ENCODE data around the gene BAIAP2L1.

BAIAP2L1 gene

DNA sequence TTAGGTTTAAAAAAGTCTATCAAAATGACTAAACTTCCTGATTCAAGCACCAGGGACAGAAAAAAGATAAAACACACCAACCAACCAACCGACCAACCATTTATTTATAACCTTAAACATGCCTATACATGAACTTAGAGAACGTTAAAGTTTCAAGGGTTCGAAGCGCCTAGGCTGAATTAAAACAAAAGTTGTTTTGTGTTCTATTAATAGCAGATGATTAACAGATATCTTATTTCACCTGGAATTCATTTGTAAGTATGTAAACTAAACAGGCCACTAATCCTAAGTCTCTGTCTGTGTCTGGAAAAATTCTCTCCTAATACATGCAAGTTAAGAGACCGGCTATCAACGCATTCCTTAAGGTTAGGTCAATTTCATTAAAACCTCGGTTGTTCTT lies 1.4 kb downstream of the BAIAP2L1 start:
- peaks cover 0 to 2% of the 10 kb centered on the region in 2 donors for H3K4me1 ChIP-seq (ENCODE audit: control insufficient read depth in 2 of 2, insufficient read depth in 1 of 2, low read depth in 1 of 2, low read length in 2 of 2)
- H3K18ac ChIP-seq (ENCODE audit: low read length): no peak overlapping the region
- no peak overlapping the region for H3K27ac ChIP-seq (replicated peaks; ENCODE audit: low read length)
- no peak overlapping the region for H4K91ac ChIP-seq (ENCODE audit: low read depth, low read length, poor library complexity)
- no peak for DNase-seq (ENCODE audit: low spot score)
- H3K14ac ChIP-seq (ENCODE audit: low read length): no peak overlapping the region
- no peaks in the 10 kb centered on the region for H3K36me3 ChIP-seq (replicated peaks in 1 of 2; ENCODE audit: control insufficient read depth in 2 of 2, insufficient read depth in 2 of 2, low read length in 2 of 2)
- no peak overlapping the region for H2AK5ac ChIP-seq (ENCODE audit: low read depth, low read length)
- no peak overlapping the region for H2AFZ ChIP-seq (ENCODE audit: low read length)
- WGBS, 2 donors (ENCODE audit: extremely low coverage in 2 of 2, insufficient read length in 2 of 2, insufficient replicate concordance in 1 of 2): no CpG with 5 or more reads among the region's 7 CpGs
- no peak overlapping the region for H2BK120ac ChIP-seq (ENCODE audit: low read depth, low read length)
- no peak overlapping the region for H2BK15ac ChIP-seq (ENCODE audit: low read length)
- no peak overlapping the region for H3K9ac ChIP-seq (ENCODE audit: low read depth, low read length, poor library complexity)
- no peak overlapping the region for H4K8ac ChIP-seq (ENCODE audit: low read depth, low read length)
- no peak overlapping the region for H3K23ac ChIP-seq (ENCODE audit: low read depth, low read length, poor library complexity)
- peaks cover 0 to 37% (median 0%) of the 10 kb centered on the region in 3 experiments for H3K27me3 ChIP-seq (ENCODE audit: control insufficient read depth in 3 of 3, insufficient read depth in 3 of 3, low read depth in 1 of 3, low read length in 3 of 3)
- no peak overlapping the region for H3K4ac ChIP-seq (ENCODE audit: low read length)
- no peak overlapping the region for H2BK12ac ChIP-seq (ENCODE audit: low read length)
- peaks cover 3% of the 10 kb centered on the region for H3K79me1 ChIP-seq (ENCODE audit: low read depth, low read length)
- H2BK5ac ChIP-seq (ENCODE audit: low read length): no peak overlapping the region
- no peak overlapping the region for H3K4me2 ChIP-seq (ENCODE audit: insufficient read depth, low read length, poor library complexity, severe bottlenecking)
- H3K4me3 ChIP-seq (ENCODE audit: low read length in 2 of 2): no peak overlapping the region
- no peaks in the 10 kb centered on the region for H3K9me3 ChIP-seq (replicated peaks in 1 of 2; ENCODE audit: control insufficient read depth in 2 of 2, insufficient read depth in 1 of 2, low read depth in 1 of 2, low read length in 2 of 2)

DNA sequence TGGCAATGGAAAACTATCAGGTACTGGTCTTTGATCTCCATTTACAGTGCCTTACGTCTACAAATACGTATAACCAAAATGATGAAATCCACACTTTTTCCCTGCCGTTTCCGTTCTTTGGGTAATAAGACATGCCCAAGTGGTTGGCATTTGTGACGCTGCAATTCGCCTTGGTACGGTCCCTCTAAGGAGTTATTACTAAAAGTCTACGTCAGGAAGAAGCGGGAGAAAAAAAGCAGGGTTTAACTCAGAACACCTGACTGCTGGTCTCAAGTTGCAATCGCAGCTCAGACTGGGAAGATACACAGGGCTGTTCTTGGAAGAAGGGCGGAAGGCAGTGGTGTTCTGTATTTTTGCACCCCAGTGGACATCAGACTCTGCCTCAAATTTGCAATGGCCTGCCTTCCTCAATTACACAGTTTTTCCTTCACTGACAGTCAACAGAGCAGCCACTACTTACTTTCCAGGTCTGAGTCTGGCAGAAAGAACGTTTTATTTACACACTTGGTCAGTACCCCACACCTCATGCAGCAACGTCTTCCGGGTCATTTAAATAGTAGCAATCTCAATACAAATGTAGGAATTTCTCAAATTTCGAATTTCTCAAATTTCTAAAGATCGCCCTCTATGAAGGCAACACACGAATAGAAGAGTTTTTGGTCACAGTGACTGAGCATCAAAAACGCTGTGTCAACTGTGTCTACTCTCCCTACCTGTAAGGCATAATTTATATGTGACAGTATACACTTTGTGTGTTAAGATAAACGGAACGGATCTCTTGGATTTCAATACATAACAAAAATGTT lies 2.1 kb downstream of the BAIAP2L1 start:
- Histone ChIP-seq H2BK15ac (ENCODE audit: low read length) (no peak overlapping the region), H3K27ac (replicated peaks; ENCODE audit: low read length) (no peak overlapping the region), H2BK5ac (ENCODE audit: low read length) (no peak overlapping the region), H3K36me3 (replicated peaks in 1 of 2; ENCODE audit: control insufficient read depth in 2 of 2, insufficient read depth in 2 of 2, low read length in 2 of 2) (no peaks in the 10 kb centered on the region), H3K23ac (ENCODE audit: low read depth, low read length, poor library complexity) (no peak overlapping the region), H2AFZ (ENCODE audit: low read length) (no peak overlapping the region), H2BK120ac (ENCODE audit: low read depth, low read length) (no peak overlapping the region), H3K27me3 (ENCODE audit: control insufficient read depth in 3 of 3, insufficient read depth in 3 of 3, low read depth in 1 of 3, low read length in 3 of 3) (peaks cover 0 to 37% (median 0%) of the 10 kb centered on the region in 3 experiments), H4K8ac (ENCODE audit: low read depth, low read length) (no peak overlapping the region), H3K4me3 (ENCODE audit: low read length in 2 of 2) (no peak overlapping the region), H3K9me3 (replicated peaks in 1 of 2; ENCODE audit: control insufficient read depth in 2 of 2, insufficient read depth in 1 of 2, low read depth in 1 of 2, low read length in 2 of 2) (no peaks in the 10 kb centered on the region), H3K14ac (ENCODE audit: low read length) (no peak overlapping the region), H3K4me2 (ENCODE audit: insufficient read depth, low read length, poor library complexity, severe bottlenecking) (no peak overlapping the region), H3K4me1 (ENCODE audit: control insufficient read depth in 2 of 2, insufficient read depth in 1 of 2, low read depth in 1 of 2, low read length in 2 of 2) (peaks cover 0 to 2% of the 10 kb centered on the region in 2 donors), H3K9ac (ENCODE audit: low read depth, low read length, poor library complexity) (no peak overlapping the region), H2AK5ac (ENCODE audit: low read depth, low read length) (no peak overlapping the region), H3K18ac (ENCODE audit: low read length) (no peak overlapping the region), H2BK12ac (ENCODE audit: low read length) (no peak overlapping the region), H3K4ac (ENCODE audit: low read length) (no peak overlapping the region), H4K91ac (ENCODE audit: low read depth, low read length, poor library complexity) (no peak overlapping the region), H3K79me1 (ENCODE audit: low read depth, low read length) (peaks cover 3% of the 10 kb centered on the region)
- DNase-seq (ENCODE audit: low spot score): no peak
- no CpG with 5 or more reads among the region's 20 CpGs for WGBS, 2 donors (ENCODE audit: extremely low coverage in 2 of 2, insufficient read length in 2 of 2, insufficient replicate concordance in 1 of 2)

DNA sequence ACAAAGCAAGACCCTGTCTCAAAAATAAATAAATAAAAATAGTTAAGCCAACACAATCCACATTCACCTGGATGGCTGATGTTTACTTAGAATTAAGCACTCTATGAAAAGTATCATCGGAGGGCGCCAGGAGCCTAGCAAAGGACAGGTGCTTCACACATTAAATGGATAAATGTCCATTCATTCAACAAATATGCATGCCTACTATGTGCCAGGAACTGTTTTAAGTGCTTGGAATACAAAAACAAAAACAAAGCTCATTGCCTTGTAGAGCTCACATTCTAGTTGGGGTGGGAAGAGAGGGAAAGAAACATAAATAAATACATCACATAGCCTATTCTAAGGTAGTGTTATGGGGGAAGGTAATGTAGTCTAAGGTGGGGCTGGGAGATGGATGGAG lies 4.1 kb downstream of the BAIAP2L1 start:
- Histone ChIP-seq H3K4me1 (ENCODE audit: control insufficient read depth in 2 of 2, insufficient read depth in 1 of 2, low read depth in 1 of 2, low read length in 2 of 2) (peaks cover 0 to 4% of the 10 kb centered on the region in 2 donors), H2BK120ac (ENCODE audit: low read depth, low read length) (no peak overlapping the region), H2BK5ac (ENCODE audit: low read length) (no peak overlapping the region), H3K27me3 (ENCODE audit: control insufficient read depth in 3 of 3, insufficient read depth in 3 of 3, low read depth in 1 of 3, low read length in 3 of 3) (peaks cover 0 to 27% (median 0%) of the 10 kb centered on the region in 3 experiments), H4K8ac (ENCODE audit: low read depth, low read length) (no peak overlapping the region), H3K23ac (ENCODE audit: low read depth, low read length, poor library complexity) (no peak overlapping the region), H2AK5ac (ENCODE audit: low read depth, low read length) (no peak overlapping the region), H2BK15ac (ENCODE audit: low read length) (no peak overlapping the region), H3K14ac (ENCODE audit: low read length) (no peak overlapping the region), H3K79me1 (ENCODE audit: low read depth, low read length) (peaks cover 3% of the 10 kb centered on the region), H3K4me2 (ENCODE audit: insufficient read depth, low read length, poor library complexity, severe bottlenecking) (no peak overlapping the region), H3K9ac (ENCODE audit: low read depth, low read length, poor library complexity) (no peak overlapping the region), H3K18ac (ENCODE audit: low read length) (no peak overlapping the region), H3K27ac (replicated peaks; ENCODE audit: low read length) (no peak overlapping the region), H2AFZ (ENCODE audit: low read length) (no peak overlapping the region), H4K91ac (ENCODE audit: low read depth, low read length, poor library complexity) (no peak overlapping the region), H3K4me3 (ENCODE audit: low read length in 2 of 2) (no peak overlapping the region), H3K4ac (ENCODE audit: low read length) (no peak overlapping the region), H2BK12ac (ENCODE audit: low read length) (no peak overlapping the region), H3K36me3 (replicated peaks in 1 of 2; ENCODE audit: control insufficient read depth in 2 of 2, insufficient read depth in 2 of 2, low read length in 2 of 2) (no peaks in the 10 kb centered on the region), H3K9me3 (replicated peaks in 1 of 2; ENCODE audit: control insufficient read depth in 2 of 2, insufficient read depth in 1 of 2, low read depth in 1 of 2, low read length in 2 of 2) (no peaks in the 10 kb centered on the region)
- DNase-seq (ENCODE audit: low spot score): no peak
- WGBS, 2 donors (ENCODE audit: extremely low coverage in 2 of 2, insufficient read length in 2 of 2, insufficient replicate concordance in 1 of 2): no CpG with 5 or more reads among the region's 2 CpGs

DNA sequence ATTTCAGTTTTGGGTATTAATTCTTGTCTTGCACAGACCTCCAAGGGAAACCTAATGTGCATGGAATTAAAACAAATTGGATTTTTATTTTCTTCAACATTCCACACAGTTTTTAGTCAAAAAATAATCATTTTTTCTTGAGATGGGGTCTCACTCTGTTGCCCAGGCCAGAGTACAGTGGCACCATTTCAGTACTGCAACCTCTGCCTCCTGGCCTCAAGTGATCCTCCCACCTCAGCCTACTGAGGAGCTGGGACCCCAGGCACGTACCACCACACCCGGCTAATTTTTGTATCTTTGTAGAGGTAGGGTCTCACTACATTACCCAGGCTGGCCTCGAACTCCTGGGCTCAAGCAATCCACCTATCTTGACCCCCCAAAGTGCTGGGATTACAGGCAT lies 4.9 kb downstream of the BAIAP2L1 start:
- no peak overlapping the region for H3K4ac ChIP-seq (ENCODE audit: low read length)
- H3K4me2 ChIP-seq (ENCODE audit: insufficient read depth, low read length, poor library complexity, severe bottlenecking): no peak overlapping the region
- no peak overlapping the region for H3K4me3 ChIP-seq (ENCODE audit: low read length in 2 of 2)
- H3K27me3 ChIP-seq (ENCODE audit: control insufficient read depth in 3 of 3, insufficient read depth in 3 of 3, low read depth in 1 of 3, low read length in 3 of 3): peaks cover 0 to 20% (median 0%) of the 10 kb centered on the region in 3 experiments
- no peak overlapping the region for H2BK12ac ChIP-seq (ENCODE audit: low read length)
- H3K9me3 ChIP-seq (replicated peaks in 1 of 2; ENCODE audit: control insufficient read depth in 2 of 2, insufficient read depth in 1 of 2, low read depth in 1 of 2, low read length in 2 of 2): no peaks in the 10 kb centered on the region
- H3K4me1 ChIP-seq (ENCODE audit: control insufficient read depth in 2 of 2, insufficient read depth in 1 of 2, low read depth in 1 of 2, low read length in 2 of 2): peaks cover 0 to 4% of the 10 kb centered on the region in 2 donors
- H4K8ac ChIP-seq (ENCODE audit: low read depth, low read length): no peak overlapping the region
- H3K9ac ChIP-seq (ENCODE audit: low read depth, low read length, poor library complexity): no peak overlapping the region
- H4K91ac ChIP-seq (ENCODE audit: low read depth, low read length, poor library complexity): no peak overlapping the region
- no peak overlapping the region for H2BK5ac ChIP-seq (ENCODE audit: low read length)
- H2BK15ac ChIP-seq (ENCODE audit: low read length): no peak overlapping the region
- H2BK120ac ChIP-seq (ENCODE audit: low read depth, low read length): no peak overlapping the region
- no peak for DNase-seq (ENCODE audit: low spot score)
- H2AFZ ChIP-seq (ENCODE audit: low read length): no peak overlapping the region
- peaks cover 3% of the 10 kb centered on the region for H3K79me1 ChIP-seq (ENCODE audit: low read depth, low read length)
- no peaks in the 10 kb centered on the region for H3K36me3 ChIP-seq (replicated peaks in 1 of 2; ENCODE audit: control insufficient read depth in 2 of 2, insufficient read depth in 2 of 2, low read length in 2 of 2)
- no peak overlapping the region for H3K14ac ChIP-seq (ENCODE audit: low read length)
- no peak overlapping the region for H3K27ac ChIP-seq (replicated peaks; ENCODE audit: low read length)
- H3K18ac ChIP-seq (ENCODE audit: low read length): no peak overlapping the region
- H2AK5ac ChIP-seq (ENCODE audit: low read depth, low read length): no peak overlapping the region
- no CpG with 5 or more reads among the region's 3 CpGs for WGBS, 2 donors (ENCODE audit: extremely low coverage in 2 of 2, insufficient read length in 2 of 2, insufficient replicate concordance in 1 of 2)
- no peak overlapping the region for H3K23ac ChIP-seq (ENCODE audit: low read depth, low read length, poor library complexity)
